ENCODE measurements around the gene MMP11. TPM values are rescaled to one million over a fixed set of nuclear protein-coding genes. Genes with fewer than 3 reads are reported as not detected.
"Not testable (repeated sequence)": the region's sequence is repeated elsewhere in the genome, so short reads cannot be mapped to it uniquely, and the experiment has no call there.

MMP11 gene, protein sequence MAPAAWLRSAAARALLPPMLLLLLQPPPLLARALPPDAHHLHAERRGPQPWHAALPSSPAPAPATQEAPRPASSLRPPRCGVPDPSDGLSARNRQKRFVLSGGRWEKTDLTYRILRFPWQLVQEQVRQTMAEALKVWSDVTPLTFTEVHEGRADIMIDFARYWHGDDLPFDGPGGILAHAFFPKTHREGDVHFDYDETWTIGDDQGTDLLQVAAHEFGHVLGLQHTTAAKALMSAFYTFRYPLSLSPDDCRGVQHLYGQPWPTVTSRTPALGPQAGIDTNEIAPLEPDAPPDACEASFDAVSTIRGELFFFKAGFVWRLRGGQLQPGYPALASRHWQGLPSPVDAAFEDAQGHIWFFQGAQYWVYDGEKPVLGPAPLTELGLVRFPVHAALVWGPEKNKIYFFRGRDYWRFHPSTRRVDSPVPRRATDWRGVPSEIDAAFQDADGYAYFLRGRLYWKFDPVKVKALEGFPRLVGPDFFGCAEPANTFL
- 10 to 100 TPM in 1 of 2 donors, 1 to 10 TPM in 1; 5.6 to 10.0 TPM for total RNA-seq
- long read RNA-seq, partial matches to known transcripts = 4 of 11 reads
- long read RNA-seq, other reads (novel, unspliced or antisense) = 3 of 11 reads

DNA sequence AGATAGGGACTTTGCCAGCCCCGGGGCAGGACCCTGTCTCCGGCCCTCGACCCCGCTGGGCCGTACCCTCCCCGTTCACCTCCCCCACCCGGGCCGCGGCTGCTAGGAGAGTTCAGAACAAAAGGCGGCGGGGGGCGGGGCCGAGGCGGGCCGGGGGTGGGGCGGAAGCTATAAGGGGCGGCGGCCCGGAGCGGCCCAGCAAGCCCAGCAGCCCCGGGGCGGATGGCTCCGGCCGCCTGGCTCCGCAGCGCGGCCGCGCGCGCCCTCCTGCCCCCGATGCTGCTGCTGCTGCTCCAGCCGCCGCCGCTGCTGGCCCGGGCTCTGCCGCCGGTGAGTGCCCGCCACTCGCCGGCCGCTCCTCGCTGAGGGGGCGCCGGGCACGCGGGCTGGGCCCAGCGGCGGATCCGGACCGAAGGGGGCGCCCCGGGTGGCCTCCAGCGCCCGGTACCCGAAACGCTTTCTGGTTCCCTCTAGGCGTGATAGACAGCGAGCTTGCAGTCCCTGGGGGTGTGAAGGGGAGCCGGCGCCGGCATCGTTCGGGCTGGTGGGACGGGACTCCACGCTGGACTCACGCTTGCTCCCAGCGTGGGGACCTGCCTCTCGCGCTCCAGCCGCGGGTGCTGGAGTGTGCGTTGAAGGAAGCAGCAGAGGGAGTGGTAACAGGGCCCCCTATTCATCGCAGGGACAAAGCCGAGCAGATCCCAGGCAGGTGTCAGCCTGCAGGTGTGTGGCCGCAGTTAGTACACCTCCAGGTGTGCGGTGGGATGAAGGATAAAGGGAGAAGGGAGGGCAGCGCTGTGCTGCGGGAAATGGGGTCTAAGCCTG lies at the start of gene MMP11:
MMP11 (plus strand) TSS at position 201 of the 825 bp plus-strand sequence; CDS start at position 223, 22 bp downstream.
- DNase-seq (peak; percentile 75), ATAC-seq (peak; percentile 35 to 43)
- intact Hi-C loops (cut with DNase I) = no loop called here

DNA sequence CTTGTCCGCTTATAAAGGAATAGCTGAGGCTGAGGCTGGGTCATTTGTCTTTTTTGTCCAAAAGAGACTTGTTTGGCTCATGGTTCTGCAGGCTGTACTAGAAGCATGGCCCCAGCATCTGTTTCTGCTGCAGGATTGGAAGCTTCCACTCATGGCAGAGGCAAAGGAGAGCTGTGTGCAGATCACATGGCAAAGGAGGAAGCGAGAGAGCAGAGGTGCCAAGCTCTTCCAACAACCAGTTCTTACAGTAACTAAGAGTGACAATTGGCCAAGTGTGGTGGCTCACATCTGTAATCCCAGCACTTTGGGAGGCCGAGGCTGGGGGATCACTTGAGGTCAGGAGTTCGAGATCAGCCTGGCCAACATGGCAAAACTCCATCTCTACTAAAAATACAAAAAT lies 44.5 kb upstream of the MMP11 start:
- intact Hi-C loops (cut with DNase I); ATAC-seq; DNase-seq: not testable (repeated sequence)

DNA sequence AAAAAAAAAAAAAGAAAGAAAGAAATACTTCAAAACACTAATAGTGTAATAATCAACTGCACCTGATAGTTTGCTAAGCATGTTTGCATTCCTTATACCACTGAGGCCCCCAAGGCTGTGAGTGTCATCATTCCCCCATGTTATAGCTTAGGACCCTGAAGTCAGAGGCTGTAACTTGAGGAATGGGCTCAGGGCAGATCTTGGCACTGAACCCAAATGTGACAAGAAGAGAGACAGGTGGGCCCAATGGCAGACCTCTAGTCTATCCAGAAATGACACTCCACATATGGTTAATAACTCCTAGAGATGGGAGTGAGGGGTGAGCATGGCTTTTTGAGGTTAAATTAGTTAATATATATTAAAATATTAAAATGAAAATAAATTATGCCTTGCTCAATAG lies 35.0 kb upstream of the MMP11 start:
- DNase-seq (no peak), ATAC-seq (no peak)
- intact Hi-C loops (cut with DNase I) = no loop called here

DNA sequence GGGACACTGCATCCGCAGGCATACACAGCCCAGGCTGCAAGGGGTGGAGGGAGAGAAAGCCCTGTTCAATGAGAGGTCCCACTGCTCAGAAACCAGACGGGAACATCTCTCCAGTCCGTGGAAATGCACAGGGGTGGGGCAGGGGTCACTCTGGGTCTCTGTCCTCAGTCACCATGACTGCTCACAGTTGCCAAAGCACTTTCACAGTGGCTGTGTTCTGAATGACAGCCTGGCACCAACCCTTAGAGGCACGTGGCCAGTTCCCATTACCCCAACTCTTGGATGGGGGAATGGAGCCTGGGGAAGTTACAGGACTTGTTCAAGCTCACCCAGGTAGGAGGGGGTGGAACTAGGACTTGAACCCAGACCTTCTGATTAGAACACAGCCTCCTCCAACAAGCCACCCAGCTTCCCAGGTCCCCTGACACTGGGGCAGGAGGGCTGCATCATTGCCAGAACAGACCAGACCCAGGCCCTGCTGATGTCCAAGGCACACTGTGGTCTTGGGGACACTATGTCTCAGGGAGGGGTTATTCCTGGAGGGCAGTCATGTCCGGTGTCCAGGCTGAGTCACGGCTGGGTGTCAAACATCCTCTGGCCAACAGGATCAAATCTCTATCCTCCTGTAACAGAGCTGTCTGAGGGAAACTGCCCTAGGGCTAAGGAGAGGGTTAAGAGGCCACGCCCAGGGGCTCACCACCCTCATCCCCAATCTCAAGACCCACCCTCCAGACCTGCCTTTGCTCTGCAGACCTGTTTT lies 30.0 kb upstream of the MMP11 start:
- intact Hi-C loops (cut with DNase I) = no loop called here
- ATAC-seq = peak; percentile 71 to 85
- no peak for DNase-seq

DNA sequence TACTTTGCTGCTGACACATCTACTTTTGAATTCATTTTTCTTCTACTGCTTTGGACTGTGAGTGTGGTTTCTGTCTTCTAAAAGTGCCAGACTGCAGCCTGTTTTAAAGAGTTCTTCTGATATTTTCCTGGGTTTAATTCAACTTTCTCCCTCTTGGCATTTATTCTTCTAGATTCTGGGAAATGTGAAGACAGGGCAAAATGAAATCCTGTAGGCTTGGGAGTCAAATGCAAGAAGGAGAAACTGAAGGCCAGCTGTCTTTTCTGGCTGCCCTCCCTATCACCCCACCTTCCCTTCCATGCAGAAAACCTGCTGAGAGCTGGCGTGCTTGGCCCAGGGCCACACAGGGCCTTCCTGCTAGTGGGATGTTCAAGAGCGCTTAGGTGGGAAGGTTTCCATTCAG lies 29.3 kb upstream of the MMP11 start:
- intact Hi-C loops (cut with DNase I) = no loop called here
- ATAC-seq (peak; percentile 57 to 67), DNase-seq (no peak)

DNA sequence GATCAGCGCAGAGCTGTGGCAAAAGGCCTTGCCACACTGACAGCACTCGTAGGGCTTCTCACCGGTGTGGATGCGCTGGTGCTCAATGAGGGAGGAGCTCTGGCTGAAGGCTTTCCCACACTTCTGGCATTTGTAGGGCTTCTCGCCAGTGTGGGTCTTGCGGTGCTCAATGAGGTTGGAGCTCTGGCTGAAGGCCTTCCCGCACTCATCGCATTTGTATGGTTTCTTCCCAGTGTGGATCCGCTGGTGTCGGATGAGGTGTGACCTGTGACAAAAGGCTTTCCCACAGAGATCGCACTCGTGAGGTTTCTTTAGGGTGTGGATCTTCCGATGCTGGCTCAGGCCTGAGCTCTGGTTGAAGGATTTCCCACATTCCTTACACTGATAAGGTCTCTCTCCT lies 28.6 kb upstream of the MMP11 start:
- no peak for ATAC-seq
- no peak for DNase-seq
- intact Hi-C loops (cut with DNase I) = no loop called here

DNA sequence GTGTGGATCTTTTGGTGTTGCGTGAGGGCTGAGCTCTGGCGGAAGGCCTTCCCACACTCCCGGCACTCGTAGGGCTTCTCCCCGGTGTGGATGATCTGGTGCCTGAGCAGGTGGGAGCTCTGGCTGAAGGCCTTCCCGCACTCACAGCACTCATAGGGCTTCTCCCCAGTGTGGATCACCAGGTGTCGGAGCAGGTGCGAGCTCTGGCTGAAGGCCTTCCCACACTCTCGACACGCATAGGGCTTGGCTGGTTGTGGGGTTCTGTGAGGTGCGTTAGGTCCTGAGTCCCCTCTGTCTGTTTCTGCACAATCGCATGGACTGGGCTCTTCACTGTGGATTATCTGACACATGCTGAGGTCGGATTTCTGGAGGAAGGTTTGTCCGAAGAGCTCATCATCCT lies 28.2 kb upstream of the MMP11 start:
- DNase-seq (no peak), ATAC-seq (no peak)
- intact Hi-C loops (cut with DNase I) = no loop called here

DNA sequence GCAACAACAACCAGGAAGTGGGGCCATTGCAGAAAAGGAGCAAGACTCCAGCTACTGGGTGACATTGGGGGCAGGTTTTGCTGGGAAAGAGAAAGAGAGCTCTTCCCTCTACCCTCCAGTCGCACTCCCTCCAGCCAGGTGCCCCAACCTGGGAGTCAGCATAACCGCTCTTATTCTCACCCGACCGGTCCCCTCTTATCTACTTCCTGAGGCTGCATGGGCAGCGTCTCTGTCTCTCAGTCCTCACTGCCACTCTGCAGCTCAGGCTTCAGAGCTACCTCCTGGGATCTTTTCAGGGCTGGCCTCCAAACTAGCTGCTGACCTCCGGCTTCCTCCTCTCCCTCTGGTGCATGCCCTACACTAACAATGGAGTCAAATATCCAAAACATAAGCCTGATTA lies 26.9 kb upstream of the MMP11 start:
- intact Hi-C loops (cut with DNase I) = no loop called here
- ATAC-seq (no peak), DNase-seq (no peak)

DNA sequence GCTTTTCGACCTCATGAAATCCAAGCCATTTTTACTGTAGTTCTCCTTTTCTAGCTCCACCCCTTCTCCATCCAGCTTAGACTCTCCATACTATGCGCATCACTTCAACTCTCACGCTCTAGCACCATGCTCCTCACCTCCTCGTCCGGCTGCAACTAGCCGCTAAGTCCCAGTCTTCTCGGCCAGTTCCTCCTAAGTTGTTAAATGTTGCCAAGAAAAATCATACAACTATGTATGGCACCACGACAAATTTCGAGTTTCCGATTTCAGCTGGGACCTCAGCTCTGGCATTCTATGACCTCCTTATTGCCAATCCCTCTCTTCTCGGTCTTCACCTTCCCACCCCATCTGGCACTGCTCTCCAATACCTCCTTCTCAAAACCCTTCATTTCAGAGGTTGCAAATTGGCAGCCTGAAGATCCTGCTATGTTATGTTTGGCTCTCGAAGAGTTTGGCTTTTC lies 22.8 kb upstream of the MMP11 start:
- intact Hi-C loops (cut with DNase I) = no loop called here
- no peak for DNase-seq

DNA sequence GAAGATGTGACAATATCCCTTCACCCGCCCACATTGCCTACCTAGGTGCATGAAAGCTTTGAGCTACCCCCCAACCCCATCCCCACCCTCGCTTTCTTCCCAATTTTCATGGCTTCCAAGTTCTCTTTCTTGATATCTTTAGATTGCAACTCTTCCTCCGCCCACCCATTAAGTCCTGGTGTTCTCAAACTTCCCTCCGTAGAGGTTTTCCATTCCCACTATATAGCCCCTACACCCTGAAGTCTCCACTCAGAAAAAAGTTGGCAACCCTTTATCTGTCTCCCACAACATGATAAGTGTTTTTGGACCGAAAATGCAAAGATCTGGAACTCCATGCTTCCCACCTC lies 22.3 kb upstream of the MMP11 start:
- peak in 1 of 2 donors; percentile 1 for ATAC-seq
- DNase-seq = no peak
- intact Hi-C loops (cut with DNase I) = no loop called here

More for the DNA sequence above, 22.8 kb upstream of the MMP11 start:
- ATAC-seq = peak; percentile 25 to 29

DNA sequence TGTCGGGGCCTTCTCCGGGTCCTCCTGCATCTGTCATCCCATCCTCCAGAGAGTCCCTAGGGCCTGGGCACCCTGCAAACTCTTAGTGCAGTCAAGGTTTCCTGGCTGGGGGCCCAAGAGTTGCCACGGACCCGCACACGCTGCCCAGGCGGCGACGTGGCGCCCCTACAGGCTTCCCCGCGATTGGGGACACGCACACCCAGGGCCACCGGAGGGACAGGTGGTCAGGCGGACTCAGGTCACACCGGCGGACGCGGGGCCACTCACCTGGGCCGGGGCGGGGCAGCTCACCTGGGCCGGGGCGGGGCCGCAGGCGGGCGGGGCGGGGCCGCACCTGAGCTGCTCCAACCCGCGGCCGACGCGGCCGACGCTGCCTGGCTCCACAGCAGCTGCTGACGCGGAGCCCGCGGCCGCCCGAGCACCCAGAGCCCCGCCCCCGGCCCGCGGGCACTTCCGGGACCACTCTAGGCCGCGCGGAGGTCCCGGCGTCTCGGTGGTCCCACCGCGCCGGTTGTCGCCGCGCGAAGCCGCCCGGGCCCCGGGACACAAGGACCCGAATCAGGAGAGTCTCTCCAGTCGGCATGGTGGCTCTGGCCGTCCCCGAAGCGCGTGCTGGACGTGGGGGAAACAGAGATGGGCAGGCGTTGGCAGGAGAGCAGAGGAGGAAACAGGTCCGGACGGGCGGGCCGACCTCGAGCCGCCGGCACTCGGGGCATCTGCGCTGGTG lies 21.8 kb upstream of the MMP11 start, which contains the start of gene ZNF70:
ZNF70 (minus strand) TSS at position 399 of the 727 bp plus-strand sequence. CDS start 5,972 bp downstream, outside the sequence.
- intact Hi-C loops (cut with DNase I) = no loop called here
- ATAC-seq = peak; percentile 95 to 97
- peak; percentile 91 for DNase-seq

DNA sequence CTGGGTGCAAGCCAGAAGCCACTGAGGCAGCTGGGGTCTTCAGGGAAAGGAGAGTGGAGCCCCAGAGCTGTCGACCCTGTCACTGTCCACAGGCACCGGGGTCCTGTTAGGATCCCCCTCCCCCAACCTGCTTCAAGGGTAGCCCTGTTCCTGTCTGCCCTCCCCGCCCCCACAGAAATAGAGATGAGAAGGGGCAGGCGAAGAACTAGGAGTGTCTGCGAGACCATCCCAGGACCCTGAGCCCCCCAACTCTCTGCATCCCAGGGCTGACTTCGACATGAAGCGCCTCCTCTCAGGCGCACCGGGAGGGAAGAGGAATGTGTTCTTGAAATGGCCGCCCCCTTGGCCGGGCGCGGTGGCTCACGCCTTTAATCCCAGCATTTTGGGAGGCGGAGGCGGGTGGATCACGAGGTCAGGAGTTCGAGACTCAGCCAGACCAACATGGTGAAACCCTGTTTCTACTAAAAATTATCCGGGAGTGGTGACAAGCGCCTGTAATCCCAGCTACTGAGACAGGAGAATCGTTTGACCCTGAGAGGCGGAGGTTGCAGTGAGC lies 21.1 kb upstream of the MMP11 start:
- DNase-seq (no peak), ATAC-seq (peak; percentile 20 to 44)
- intact Hi-C loops (cut with DNase I) = no loop called here

DNA sequence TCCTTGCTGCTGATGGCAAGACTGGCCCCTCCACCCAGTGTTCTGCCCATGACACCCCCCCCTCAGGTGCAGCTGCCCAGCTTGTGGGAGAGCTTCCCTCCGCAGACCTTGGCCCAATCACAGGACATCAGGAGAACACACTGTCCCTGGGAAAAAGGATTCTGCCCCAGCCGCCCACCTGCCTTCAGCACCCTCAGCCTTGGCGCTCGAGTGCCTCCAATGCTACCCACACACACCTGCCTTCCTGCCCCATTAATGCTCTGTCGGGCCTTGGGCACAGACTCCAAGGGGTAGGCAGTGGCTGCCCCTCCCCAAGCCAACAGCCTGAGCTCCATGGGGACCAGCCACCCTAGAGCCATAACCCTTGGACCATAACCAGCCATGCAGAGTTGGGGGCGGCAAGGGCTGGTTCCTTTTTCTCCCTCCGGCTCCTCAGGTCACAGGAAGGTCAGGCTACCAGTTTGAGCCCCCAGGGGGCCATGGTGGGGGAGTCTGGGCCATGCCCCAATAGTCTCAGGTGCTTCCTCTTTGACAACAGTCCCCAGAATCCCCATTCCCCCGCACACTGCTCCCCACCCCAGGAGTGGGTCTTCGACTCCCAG lies 20.5 kb upstream of the MMP11 start:
- no peak for DNase-seq
- intact Hi-C loops (cut with DNase I) = no loop called here
- no peak for ATAC-seq

DNA sequence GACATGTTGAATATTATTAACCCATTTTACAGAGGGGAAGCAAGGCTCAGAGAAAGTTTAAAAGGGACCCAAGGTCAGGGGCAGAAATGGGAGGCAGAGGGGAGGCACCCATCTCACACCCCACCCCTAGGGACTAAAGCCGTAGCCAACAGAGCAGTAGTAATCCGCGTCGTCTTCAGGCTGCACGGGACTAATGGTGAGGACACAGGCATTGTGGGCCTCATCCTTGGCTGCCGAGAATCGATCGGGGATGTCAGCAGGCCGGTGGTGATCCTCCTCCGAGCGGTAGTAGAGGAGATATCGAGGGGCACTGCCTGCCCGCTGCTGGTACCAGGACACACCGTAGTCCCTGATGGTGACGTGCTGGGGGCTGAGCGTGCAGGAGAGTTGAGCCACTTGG lies 19.9 kb upstream of the MMP11 start:
- ATAC-seq (no peak), DNase-seq (no peak)
- intact Hi-C loops (cut with DNase I) = no loop called here

DNA sequence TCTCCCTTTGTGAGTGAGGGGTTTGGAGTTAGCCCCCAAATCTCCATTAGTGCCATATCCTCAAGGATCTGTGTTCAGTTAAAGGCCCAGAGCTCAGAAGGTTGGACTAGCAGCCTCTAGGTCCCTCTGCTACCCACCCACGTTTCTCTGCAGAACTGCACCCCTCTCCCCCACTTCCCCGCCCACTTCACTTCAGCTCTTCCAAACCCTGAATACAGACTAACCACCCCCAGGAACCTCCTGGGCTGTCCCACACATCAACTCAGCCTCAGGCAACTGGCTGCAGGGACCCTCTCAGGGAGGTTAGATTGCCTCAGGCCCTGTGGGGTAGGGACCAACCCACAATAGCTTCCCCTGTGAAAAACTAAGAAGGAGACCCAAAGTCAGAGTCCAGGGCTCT lies 19.3 kb upstream of the MMP11 start:
- intact Hi-C loops (cut with DNase I) = no loop called here
- DNase-seq = no peak
- no peak for ATAC-seq

DNA sequence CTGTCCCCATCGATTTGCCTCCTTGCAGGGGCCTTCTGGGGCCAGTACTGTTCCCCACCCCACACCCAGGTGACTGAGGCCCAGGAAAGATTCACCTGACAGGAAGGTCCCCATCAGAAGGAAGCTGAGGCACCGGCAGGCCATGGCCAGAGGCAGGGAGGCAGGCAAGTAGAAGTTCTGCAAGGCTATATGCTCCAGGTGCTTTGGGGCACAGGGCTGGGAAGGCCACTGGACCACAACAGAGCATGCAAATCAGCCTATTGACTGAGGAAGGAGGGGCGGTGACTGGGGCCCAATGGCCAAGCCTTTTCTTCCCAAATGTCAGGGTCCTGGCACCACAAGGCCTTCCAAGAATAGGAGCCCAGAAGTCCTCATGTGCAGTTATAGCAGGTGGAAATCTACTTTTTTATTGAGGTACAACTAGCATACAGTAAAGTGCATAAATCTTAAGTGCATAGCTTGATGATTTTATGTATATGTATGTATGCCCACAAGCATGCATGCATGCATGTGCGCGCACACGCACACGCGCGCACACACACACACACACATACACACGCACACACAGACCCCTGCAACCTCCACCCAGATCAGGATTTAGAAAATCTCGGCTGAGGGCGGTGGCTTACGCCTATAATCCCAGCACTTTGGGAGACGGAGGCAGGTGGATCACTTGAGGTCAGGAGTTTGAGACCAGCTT lies 18.3 kb upstream of the MMP11 start, which contains the start of gene VPREB3:
VPREB3 (minus strand) TSS at position 206 of the 700 bp plus-strand sequence; CDS start at position 144, 62 bp downstream.
- intact Hi-C loops (cut with DNase I) = no loop called here
- no peak for DNase-seq
- no peak for ATAC-seq

DNA sequence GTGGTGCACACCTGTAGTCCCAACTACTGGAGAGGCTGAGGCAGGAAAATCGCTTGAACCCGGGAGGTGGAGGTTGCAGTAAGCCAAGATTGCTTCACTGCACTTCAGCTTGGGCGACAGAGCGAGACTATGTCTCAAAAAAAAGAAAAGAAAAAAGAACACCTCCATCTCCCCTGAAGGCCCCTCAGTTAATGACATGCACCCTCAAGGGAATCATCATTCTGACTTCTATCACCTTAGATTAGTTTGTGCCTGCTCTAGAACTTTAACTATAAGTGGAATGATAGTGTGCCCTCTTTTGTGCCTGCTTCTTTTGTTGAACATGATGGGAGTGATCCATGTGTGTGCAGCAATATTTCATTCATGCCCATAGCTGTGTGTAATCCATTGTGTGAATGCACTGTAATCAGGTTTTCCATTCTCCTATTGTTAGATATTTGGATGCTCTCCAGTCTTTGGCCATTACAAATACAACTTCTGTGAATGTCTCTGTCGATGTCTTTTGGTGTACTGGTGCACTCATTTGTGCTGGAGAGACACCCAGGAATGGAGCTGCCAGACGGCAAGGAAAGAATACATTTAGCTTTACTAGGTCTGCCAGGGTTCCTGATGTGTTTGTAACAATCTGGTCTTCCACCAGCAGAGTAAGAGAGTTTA lies 17.5 kb upstream of the MMP11 start:
- intact Hi-C loops (cut with DNase I) = no loop called here
- ATAC-seq (no peak), DNase-seq (no peak)
